ENCODE data around the gene B4GALNT4. TPM values are rescaled to one million over a fixed set of nuclear protein-coding genes. Genes with fewer than 3 reads are reported as not detected.

B4GALNT4 gene
- total RNA-seq, 1 donor = 2.2 TPM

- peaks cover 4% of the 10 kb centered on the region for H3K27me3 ChIP-seq (ENCODE audit: insufficient read depth, low read length)
- no peaks in the 10 kb centered on the region for H3K36me3 ChIP-seq (ENCODE audit: insufficient read depth, low read length)
- DNase-seq (ENCODE audit: insufficient read length, low spot score, missing footprints) = no peak
- no peaks in the 10 kb centered on the region for H4K20me1 ChIP-seq (ENCODE audit: insufficient read depth, low read length)
- H3K79me2 ChIP-seq (ENCODE audit: insufficient read depth, low read length) = no peaks in the 10 kb centered on the region
- H3K9me3 ChIP-seq (ENCODE audit: low read depth, low read length) = no peaks in the 10 kb centered on the region
- no peak overlapping the region for H3K4me3 ChIP-seq (ENCODE audit: insufficient read depth, low read length)
- no peaks in the 10 kb centered on the region for H3K4me1 ChIP-seq (ENCODE audit: insufficient read depth, low read length)
- no peak overlapping the region for H2AFZ ChIP-seq (ENCODE audit: low read length)
- no peak overlapping the region for H3K27ac ChIP-seq (ENCODE audit: low read depth, low read length)
- no peak for TF ChIP-seq CTCF (IDR thresholded peaks at IDR 0.05; ENCODE audit: extremely low read depth, low read depth, low read length)
- H3K4me2 ChIP-seq (ENCODE audit: insufficient read depth, low read length) = no peak overlapping the region
Measured at GRCh38 chr11:339963-340362, 29.3 kb upstream of the B4GALNT4 start.

DNA sequence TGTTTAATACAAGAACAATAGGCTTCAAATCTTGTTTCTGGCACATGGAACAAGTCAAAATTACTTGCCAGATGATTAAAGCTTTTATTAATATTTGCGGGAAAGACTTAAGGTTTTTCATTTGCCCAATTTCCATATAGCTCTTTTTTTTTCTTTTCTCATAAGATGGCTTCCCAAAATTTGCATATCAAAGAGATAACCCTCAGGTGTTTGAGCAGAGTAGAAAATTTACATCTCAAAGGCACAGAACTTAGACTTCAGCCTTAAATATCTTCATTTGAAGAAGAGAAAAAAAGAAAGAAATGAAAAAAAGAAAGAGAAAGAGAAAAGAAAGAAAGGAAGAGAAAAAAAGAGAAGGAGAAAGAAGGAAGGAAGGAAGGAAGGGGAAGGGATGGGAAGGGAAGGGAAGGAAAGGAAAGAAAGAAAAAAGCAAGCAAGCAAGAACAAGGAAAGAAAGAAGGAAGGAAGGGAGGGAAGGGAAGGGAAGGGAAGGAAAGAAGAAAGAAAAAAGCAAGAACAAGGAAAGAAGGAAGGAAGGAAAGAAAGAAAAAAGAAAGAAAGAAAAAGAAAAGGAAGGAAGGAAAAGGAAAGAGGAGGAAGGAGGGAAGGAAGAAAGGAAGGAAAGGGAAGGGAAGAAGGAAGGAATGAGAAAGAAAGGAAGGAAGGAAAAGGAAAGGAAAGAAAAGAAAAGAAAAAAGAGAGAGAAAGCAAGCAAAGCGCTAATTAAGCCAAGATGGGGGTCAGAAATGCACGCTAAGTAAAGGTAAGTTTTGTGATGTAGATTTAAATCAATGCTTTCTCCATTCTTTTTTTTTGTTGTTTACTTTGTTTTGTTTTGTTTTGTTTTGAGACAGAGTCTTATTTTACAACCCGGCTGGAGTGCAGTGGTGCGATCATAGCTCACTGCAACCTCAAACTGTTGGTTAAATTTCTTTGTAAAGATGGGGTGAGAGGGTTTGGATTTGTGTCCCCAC is 28.5 kb upstream of the B4GALNT4 start:
- Histone ChIP-seq H3K79me2 (ENCODE audit: insufficient read depth, low read length) (no peaks in the 10 kb centered on the region), H3K4me3 (ENCODE audit: insufficient read depth, low read length) (no peak overlapping the region), H3K27me3 (ENCODE audit: insufficient read depth, low read length) (peaks cover 4% of the 10 kb centered on the region), H3K27ac (ENCODE audit: low read depth, low read length) (no peak overlapping the region), H3K36me3 (ENCODE audit: insufficient read depth, low read length) (no peaks in the 10 kb centered on the region), H3K9me3 (ENCODE audit: low read depth, low read length) (no peaks in the 10 kb centered on the region), H2AFZ (ENCODE audit: low read length) (no peak overlapping the region), H3K4me1 (ENCODE audit: insufficient read depth, low read length) (no peaks in the 10 kb centered on the region), H4K20me1 (ENCODE audit: insufficient read depth, low read length) (no peaks in the 10 kb centered on the region), H3K4me2 (ENCODE audit: insufficient read depth, low read length) (no peak overlapping the region)
- DNase-seq (ENCODE audit: insufficient read length, low spot score, missing footprints) = no peak
- no peak for TF ChIP-seq CTCF (IDR thresholded peaks at IDR 0.05; ENCODE audit: extremely low read depth, low read depth, low read length)

DNA sequence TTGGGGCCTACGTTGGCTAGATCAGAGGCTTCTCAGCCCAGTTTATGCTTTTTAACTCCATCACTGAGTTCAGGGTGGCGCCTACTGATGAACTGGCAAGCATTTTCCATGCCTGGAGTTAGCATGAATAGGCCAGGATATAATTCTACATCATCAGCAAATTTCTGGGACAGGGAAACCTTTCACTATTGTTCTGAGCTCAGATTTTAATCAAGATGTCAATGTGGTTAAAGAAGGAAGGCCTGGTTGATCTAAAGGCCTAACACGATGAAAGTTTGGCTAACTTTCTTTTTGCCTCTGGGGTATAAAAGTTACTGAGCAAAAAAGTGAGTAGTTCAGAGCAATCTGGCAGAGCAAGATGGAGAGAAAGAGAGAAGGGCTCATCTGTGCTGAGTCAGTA is 27.0 kb upstream of the B4GALNT4 start:
- H2AFZ ChIP-seq (ENCODE audit: low read length) = peak overlapping the region; percentile 51
- no peak for TF ChIP-seq CTCF (IDR thresholded peaks at IDR 0.05; ENCODE audit: extremely low read depth, low read depth, low read length)
- H3K4me1 ChIP-seq (ENCODE audit: insufficient read depth, low read length) = no peaks in the 10 kb centered on the region
- H4K20me1 ChIP-seq (ENCODE audit: insufficient read depth, low read length) = no peaks in the 10 kb centered on the region
- no peaks in the 10 kb centered on the region for H3K36me3 ChIP-seq (ENCODE audit: insufficient read depth, low read length)
- no peaks in the 10 kb centered on the region for H3K79me2 ChIP-seq (ENCODE audit: insufficient read depth, low read length)
- peaks cover 4% of the 10 kb centered on the region for H3K27me3 ChIP-seq (ENCODE audit: insufficient read depth, low read length)
- no peak for DNase-seq (ENCODE audit: insufficient read length, low spot score, missing footprints)
- no peak overlapping the region for H3K4me3 ChIP-seq (ENCODE audit: insufficient read depth, low read length)
- no peaks in the 10 kb centered on the region for H3K9me3 ChIP-seq (ENCODE audit: low read depth, low read length)
- H3K4me2 ChIP-seq (ENCODE audit: insufficient read depth, low read length) = no peak overlapping the region
- no peak overlapping the region for H3K27ac ChIP-seq (ENCODE audit: low read depth, low read length)

- Histone ChIP-seq H3K27ac (ENCODE audit: low read depth, low read length) (no peak overlapping the region), H4K20me1 (ENCODE audit: insufficient read depth, low read length) (no peaks in the 10 kb centered on the region), H3K9me3 (ENCODE audit: low read depth, low read length) (no peaks in the 10 kb centered on the region), H3K36me3 (ENCODE audit: insufficient read depth, low read length) (no peaks in the 10 kb centered on the region), H3K4me3 (ENCODE audit: insufficient read depth, low read length) (no peak overlapping the region), H3K4me1 (ENCODE audit: insufficient read depth, low read length) (no peaks in the 10 kb centered on the region), H3K79me2 (ENCODE audit: insufficient read depth, low read length) (no peaks in the 10 kb centered on the region), H2AFZ (ENCODE audit: low read length) (no peak overlapping the region), H3K27me3 (ENCODE audit: insufficient read depth, low read length) (peaks cover 4% of the 10 kb centered on the region), H3K4me2 (ENCODE audit: insufficient read depth, low read length) (no peak overlapping the region)
- no peak for TF ChIP-seq CTCF (IDR thresholded peaks at IDR 0.05; ENCODE audit: extremely low read depth, low read depth, low read length)
- no peak for DNase-seq (ENCODE audit: insufficient read length, low spot score, missing footprints)
Measured at GRCh38 chr11:344836-345578, 24.3 kb upstream of the B4GALNT4 start.
